Activated naive CD8-positive, alpha-beta T cell treated with anti-CD3 and anti-CD28 coated beads, Interleukin-2, amount 10 ng/mL, durations not matched to agents 7 days and 5 days (primary cell): Measurements from ENCODE around the gene RYR3. TPM values are rescaled to one million over a fixed set of nuclear protein-coding genes. Genes with fewer than 3 reads are reported as not detected.

ENCODE experiments used
- ATAC-seq: fragments of 150-1000 bp; cut with Tn5 transposase; one replicate; pipeline ENCODE4 v1.10.0; 2021; ENCODE audit warnings: low read depth, moderate library complexity
- POLR2A ChIA-PET: fragments of 350-600 bp; sonication (Branson Sonifier 250); formaldehyde crosslinking; loops from one replicate; lab custom pipeline; 2021; ENCODE audit warnings: antibody characterized with exemption; lab: Charles Lee
- DNase-seq: peaks from one replicate; pipeline ENCODE4 v3.0.0; 2021
- H3K27ac Mint-ChIP-seq: one replicate; pipeline ENCODE4 v1.8.0; 2022; ENCODE audit warnings: mild to moderate bottlenecking, mixed read lengths
- H3K27me3 Mint-ChIP-seq: one replicate; pipeline ENCODE4 v1.8.0; 2022; ENCODE audit warnings: mild to moderate bottlenecking, moderate library complexity, mixed read lengths
- H3K36me3 Mint-ChIP-seq: one replicate; pipeline ENCODE4 v1.8.0; 2021; ENCODE audit warnings: mild to moderate bottlenecking, mixed read lengths
- H3K4me1 Mint-ChIP-seq: one replicate; pipeline ENCODE4 v1.8.0; 2021; ENCODE audit warnings: mixed read lengths
- H3K4me3 Mint-ChIP-seq: one replicate; pipeline ENCODE4 v1.8.0; 2022; ENCODE audit warnings: mild to moderate bottlenecking, moderate library complexity, mixed read lengths
- H3K9me3 Mint-ChIP-seq: one replicate; pipeline ENCODE4 v1.8.0; 2021; ENCODE audit warnings: mixed read lengths
- total RNA-seq, 2 experiments: library from RNA; stranded (reverse); gene quantifications; one replicate each; pipeline ENCODE4 v1.2.3, GENCODE V29; 2021

RYR3 gene
- total RNA-seq, 2 experiments from 2014 or later, result not detected

DNA sequence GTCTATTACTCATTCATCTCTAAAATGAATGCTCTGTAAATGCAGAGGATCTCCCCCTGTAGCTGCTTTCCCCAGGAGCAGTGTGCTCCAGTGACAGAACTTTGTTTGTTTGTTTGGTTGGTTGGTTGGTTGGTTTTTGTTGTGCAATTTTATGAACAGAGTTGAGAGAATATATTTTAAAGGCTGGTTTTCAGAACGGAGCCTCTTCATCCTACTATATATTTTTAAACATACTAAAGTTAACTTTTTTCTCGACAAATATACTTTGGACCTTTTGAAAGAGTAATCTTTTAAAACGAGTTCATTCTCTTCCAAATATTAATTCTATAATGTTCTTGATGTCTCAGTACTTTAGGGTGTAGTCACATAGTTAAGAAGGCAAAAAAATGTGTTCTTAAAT lies 20.2 kb downstream of the RYR3 start:
- H3K36me3 Mint-ChIP-seq, result no peaks in the 10 kb centered on the region
- POLR2A ChIA-PET, result no interaction called here
- H3K27me3 Mint-ChIP-seq, result peaks cover 14% of the 10 kb centered on the region
- no peak overlapping the region for H3K4me3 Mint-ChIP-seq
- no peak overlapping the region for H3K27ac Mint-ChIP-seq
- DNase-seq (no peak), ATAC-seq (no peak)
- no peaks in the 10 kb centered on the region for H3K9me3 Mint-ChIP-seq
- H3K4me1 Mint-ChIP-seq, result no peaks in the 10 kb centered on the region

DNA sequence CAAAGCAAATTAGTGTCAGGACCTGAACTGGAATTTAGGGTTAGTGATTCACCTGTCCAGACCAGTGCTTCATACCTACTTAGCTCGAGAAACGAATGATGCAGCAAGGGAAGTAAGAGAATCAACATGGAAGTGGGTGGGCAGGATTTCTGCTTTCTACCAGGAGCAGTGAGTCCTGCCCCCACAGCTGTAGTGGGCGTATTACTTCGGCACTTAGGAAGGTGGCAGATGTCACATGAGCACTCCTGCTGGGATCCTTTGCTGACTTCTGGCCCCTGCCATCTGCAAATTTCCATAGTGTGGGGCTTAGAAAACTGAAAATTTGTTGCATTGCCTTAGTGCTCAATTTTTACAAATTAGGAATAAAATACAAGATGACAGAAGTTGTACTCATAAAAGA lies 31.2 kb downstream of the RYR3 start:
- Mint-ChIP-seq H3K4me3 (no peak overlapping the region), H3K4me1 (no peaks in the 10 kb centered on the region), H3K9me3 (peaks cover 2% of the 10 kb centered on the region), H3K27ac (no peak overlapping the region), H3K36me3 (no peaks in the 10 kb centered on the region), H3K27me3 (peaks cover 2% of the 10 kb centered on the region)
- no peak for DNase-seq
- POLR2A ChIA-PET, result no interaction called here
- ATAC-seq, result no peak

DNA sequence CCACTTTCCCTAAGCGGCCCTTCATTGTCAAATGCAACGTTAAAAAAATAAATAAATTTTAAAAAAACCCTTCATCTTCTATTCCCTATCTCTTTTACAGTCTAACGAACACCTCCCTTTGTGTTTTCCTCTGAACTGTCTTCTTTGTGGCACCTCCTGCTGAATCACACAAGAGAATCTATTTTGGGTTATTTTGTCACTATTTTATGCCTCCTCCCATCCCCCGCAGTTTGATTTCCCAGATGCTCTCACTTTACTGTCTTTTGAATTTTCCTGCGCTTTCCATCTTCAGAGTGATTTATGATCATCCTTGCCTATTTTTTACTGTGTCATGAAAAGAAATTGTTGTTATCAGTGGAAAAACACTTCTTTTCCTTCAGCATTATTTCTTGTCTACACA lies 32.5 kb downstream of the RYR3 start:
- Mint-ChIP-seq H3K4me1 (no peaks in the 10 kb centered on the region), H3K27ac (no peak overlapping the region), H3K36me3 (no peaks in the 10 kb centered on the region)

GRCh38 chr15:33344111-33344510 lies 33.3 kb downstream of the RYR3 start:
- Mint-ChIP-seq H3K27me3 (no peaks in the 10 kb centered on the region), H3K4me1 (no peaks in the 10 kb centered on the region), H3K4me3 (no peak overlapping the region), H3K9me3 (no peaks in the 10 kb centered on the region), H3K27ac (no peak overlapping the region), H3K36me3 (no peaks in the 10 kb centered on the region)
- DNase-seq, result no peak
- POLR2A ChIA-PET, result no interaction called here
- ATAC-seq, result no peak

More for the DNA sequence above, 32.5 kb downstream of the RYR3 start:
- POLR2A ChIA-PET, result no interaction called here
- no peaks in the 10 kb centered on the region for H3K9me3 Mint-ChIP-seq
- DNase-seq (no peak), ATAC-seq (no peak)
- H3K27me3 Mint-ChIP-seq, result peaks cover 2% of the 10 kb centered on the region
- H3K4me3 Mint-ChIP-seq, result no peak overlapping the region

- Mint-ChIP-seq H3K27ac (no peak overlapping the region), H3K27me3 (no peaks in the 10 kb centered on the region), H3K36me3 (no peaks in the 10 kb centered on the region), H3K9me3 (no peaks in the 10 kb centered on the region), H3K4me3 (no peak overlapping the region), H3K4me1 (no peaks in the 10 kb centered on the region)
- no peak for ATAC-seq
- POLR2A ChIA-PET, result no interaction called here
- DNase-seq, result no peak
Measured at GRCh38 chr15:33344530-33344929, 33.8 kb downstream of the RYR3 start.

DNA sequence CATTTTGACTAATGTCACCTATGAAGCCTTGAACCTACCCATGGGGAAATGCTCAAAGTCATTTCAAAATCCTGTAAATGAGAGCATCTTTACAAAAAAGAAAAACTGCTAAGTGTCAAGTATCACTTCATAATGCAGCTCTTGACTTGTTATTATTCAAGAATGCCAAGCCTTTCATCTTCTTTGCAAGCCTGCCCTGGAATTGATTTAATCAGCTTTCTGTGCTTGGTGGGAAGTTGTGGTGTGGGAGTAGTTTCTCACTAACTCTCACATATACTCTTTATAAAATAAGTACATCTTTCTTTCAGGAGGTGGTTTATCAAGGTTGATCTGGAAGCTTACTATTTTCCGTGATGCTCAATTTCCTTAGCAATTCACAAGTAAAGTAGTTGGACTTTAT lies 43.6 kb downstream of the RYR3 start:
- POLR2A ChIA-PET, result no interaction called here
- Mint-ChIP-seq H3K27me3 (peaks cover 8% of the 10 kb centered on the region), H3K9me3 (no peaks in the 10 kb centered on the region), H3K4me1 (no peaks in the 10 kb centered on the region), H3K4me3 (no peak overlapping the region), H3K36me3 (no peaks in the 10 kb centered on the region), H3K27ac (no peak overlapping the region)
- DNase-seq (no peak), ATAC-seq (no peak)

GRCh38 chr15:33357845-33358244 lies 47.1 kb downstream of the RYR3 start:
- Mint-ChIP-seq H3K36me3 (no peaks in the 10 kb centered on the region), H3K4me1 (no peaks in the 10 kb centered on the region), H3K4me3 (no peak overlapping the region), H3K27ac (no peak overlapping the region), H3K27me3 (no peaks in the 10 kb centered on the region), H3K9me3 (no peaks in the 10 kb centered on the region)
- POLR2A ChIA-PET, result no interaction called here
- ATAC-seq (no peak), DNase-seq (no peak)

- Mint-ChIP-seq H3K4me3 (no peak overlapping the region), H3K36me3 (no peaks in the 10 kb centered on the region), H3K27me3 (no peaks in the 10 kb centered on the region), H3K4me1 (no peaks in the 10 kb centered on the region), H3K9me3 (no peaks in the 10 kb centered on the region), H3K27ac (no peak overlapping the region)
- POLR2A ChIA-PET, result no interaction called here
- DNase-seq, result no peak
- no peak for ATAC-seq
Measured at GRCh38 chr15:33358306-33358705, 47.5 kb downstream of the RYR3 start.

DNA sequence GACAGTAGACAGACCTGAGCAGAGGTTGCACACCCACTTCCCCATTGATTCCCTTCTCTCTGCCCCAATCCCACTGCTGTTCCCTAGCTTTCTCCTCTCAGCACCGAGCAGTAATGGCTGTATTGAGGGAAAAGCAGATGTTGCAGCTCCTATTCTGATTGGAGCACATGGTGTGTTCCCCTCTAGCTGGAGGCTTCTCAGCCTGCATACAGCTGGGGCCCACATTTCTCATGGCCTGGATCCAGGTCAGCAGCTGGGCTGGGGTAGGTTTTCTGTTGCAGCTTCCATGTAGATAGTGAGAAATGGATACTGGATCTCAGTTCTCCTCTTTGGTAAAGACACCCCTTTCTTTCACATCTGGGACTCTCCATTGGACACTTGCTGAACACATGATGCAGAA lies 50.1 kb downstream of the RYR3 start:
- Mint-ChIP-seq H3K36me3 (no peaks in the 10 kb centered on the region), H3K4me1 (no peaks in the 10 kb centered on the region), H3K4me3 (no peak overlapping the region), H3K27ac (no peak overlapping the region), H3K27me3 (no peaks in the 10 kb centered on the region), H3K9me3 (no peaks in the 10 kb centered on the region)
- DNase-seq, result no peak
- POLR2A ChIA-PET, result no interaction called here
- ATAC-seq, result no peak

GRCh38 chr15:33369941-33370622 lies 59.3 kb downstream of the RYR3 start:
- H3K9me3 Mint-ChIP-seq, result no peaks in the 10 kb centered on the region
- ATAC-seq, result no peak

GRCh38 chr15:33370623-33371020 lies 59.9 kb downstream of the RYR3 start:
- no peaks in the 10 kb centered on the region for H3K4me1 Mint-ChIP-seq
- DNase-seq, result no peak
- H3K27me3 Mint-ChIP-seq, result no peaks in the 10 kb centered on the region
- no peak for ATAC-seq
- no peak overlapping the region for H3K4me3 Mint-ChIP-seq
- H3K9me3 Mint-ChIP-seq, result no peaks in the 10 kb centered on the region
- H3K27ac Mint-ChIP-seq, result no peak overlapping the region
- POLR2A ChIA-PET, result no interaction called here
- no peaks in the 10 kb centered on the region for H3K36me3 Mint-ChIP-seq

More at GRCh38 chr15:33369941-33370622, 59.3 kb downstream of the RYR3 start:
- Mint-ChIP-seq H3K27me3 (no peaks in the 10 kb centered on the region), H3K36me3 (no peaks in the 10 kb centered on the region), H3K4me3 (no peak overlapping the region), H3K4me1 (no peaks in the 10 kb centered on the region), H3K27ac (no peak overlapping the region)
- POLR2A ChIA-PET, result no interaction called here
- no peak for DNase-seq

DNA sequence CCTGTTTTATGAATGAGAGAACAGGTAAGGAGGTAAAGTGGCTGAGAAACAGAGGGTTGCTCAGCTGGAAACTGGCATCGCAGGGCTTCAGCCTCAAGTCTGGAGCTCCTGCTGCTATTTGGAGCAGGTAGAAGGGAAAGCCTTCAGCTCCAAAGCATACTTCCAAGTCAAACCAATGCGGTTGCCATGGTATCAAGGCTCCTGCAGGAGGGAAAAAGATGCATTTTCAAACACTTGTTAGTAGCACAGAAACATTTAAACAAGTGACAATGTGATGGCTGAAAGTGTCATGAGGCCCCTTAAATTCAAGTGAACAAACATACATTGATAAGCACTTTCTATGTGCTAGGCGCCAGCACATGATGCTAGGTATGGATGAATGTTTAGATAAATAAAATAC lies 60.4 kb downstream of the RYR3 start:
- H3K4me3 Mint-ChIP-seq, result no peak overlapping the region
- no peak for ATAC-seq
- H3K27ac Mint-ChIP-seq, result no peak overlapping the region
- H3K9me3 Mint-ChIP-seq, result no peaks in the 10 kb centered on the region
- H3K36me3 Mint-ChIP-seq, result no peaks in the 10 kb centered on the region
- no peaks in the 10 kb centered on the region for H3K27me3 Mint-ChIP-seq
- no peak for DNase-seq
- no peaks in the 10 kb centered on the region for H3K4me1 Mint-ChIP-seq
- POLR2A ChIA-PET, result no interaction called here

GRCh38 chr15:33374226-33374914 lies 63.6 kb downstream of the RYR3 start:
- DNase-seq, result no peak
- no peak overlapping the region for H3K27ac Mint-ChIP-seq
- H3K27me3 Mint-ChIP-seq, result no peaks in the 10 kb centered on the region
- H3K4me3 Mint-ChIP-seq, result no peak overlapping the region
- H3K4me1 Mint-ChIP-seq, result no peaks in the 10 kb centered on the region
- ATAC-seq, result no peak
- H3K36me3 Mint-ChIP-seq, result no peaks in the 10 kb centered on the region
- POLR2A ChIA-PET, result no interaction called here
- H3K9me3 Mint-ChIP-seq, result no peaks in the 10 kb centered on the region

- no peaks in the 10 kb centered on the region for H3K4me1 Mint-ChIP-seq
- H3K27ac Mint-ChIP-seq, result no peak overlapping the region
- DNase-seq (no peak), ATAC-seq (no peak)
- no peaks in the 10 kb centered on the region for H3K9me3 Mint-ChIP-seq
- no peak overlapping the region for H3K4me3 Mint-ChIP-seq
- POLR2A ChIA-PET, result no interaction called here
- H3K36me3 Mint-ChIP-seq, result no peaks in the 10 kb centered on the region
- no peaks in the 10 kb centered on the region for H3K27me3 Mint-ChIP-seq
Measured at GRCh38 chr15:33375236-33375635, 64.5 kb downstream of the RYR3 start.
